ENCODE measurements around the gene PCDH9. TPM values are rescaled to one million over a fixed set of nuclear protein-coding genes. Genes with fewer than 3 reads are reported as not detected.
A peak's percentile ranks its signal among the peaks of the same experiment; 100 is the strongest.

PCDH9 gene
- total RNA-seq, 1 donor from 2014 or later: 29.7 TPM

GRCh38 chr13:66345518-66345810 is 884.7 kb downstream of the PCDH9 start:
- Mint-ChIP-seq H3K36me3 (peaks cover 1% of the 10 kb centered on the region), H3K27me3 (ENCODE audit: low read depth) (no peaks in the 10 kb centered on the region), H3K4me3 (no peak overlapping the region), H3K27ac (peak overlapping the region; percentile 72), H3K9me3 (peaks cover 5% of the 10 kb centered on the region), H3K4me1 (peaks cover 58% of the 10 kb centered on the region)
- TF ChIP-seq CTCF (IDR thresholded peaks at IDR 0.05; ENCODE audit: unreplicated experiment): no peak
- DNase-seq (ENCODE audit: low spot score in 2 of 2, unreplicated experiment in 2 of 2): no peak

GRCh38 chr13:66344805-66345517 is 885.2 kb downstream of the PCDH9 start:
- no peaks in the 10 kb centered on the region for H3K36me3 Mint-ChIP-seq
- no peaks in the 10 kb centered on the region for H3K27me3 Mint-ChIP-seq (ENCODE audit: low read depth)
- DNase-seq (ENCODE audit: low spot score in 2 of 2, unreplicated experiment in 2 of 2): no peak
- H3K9me3 Mint-ChIP-seq: peaks cover under 1% of the 10 kb centered on the region
- H3K27ac Mint-ChIP-seq: peak overlapping the region; percentile 72
- H3K4me3 Mint-ChIP-seq: no peak overlapping the region
- peaks cover 53% of the 10 kb centered on the region for H3K4me1 Mint-ChIP-seq
- no peak for TF ChIP-seq CTCF (IDR thresholded peaks at IDR 0.05; ENCODE audit: unreplicated experiment)

GRCh38 chr13:66343224-66343828 is 886.8 kb downstream of the PCDH9 start:
- Mint-ChIP-seq H3K27ac (no peak overlapping the region), H3K4me1 (peaks cover 51% of the 10 kb centered on the region), H3K36me3 (no peaks in the 10 kb centered on the region), H3K4me3 (no peak overlapping the region), H3K27me3 (ENCODE audit: low read depth) (no peaks in the 10 kb centered on the region), H3K9me3 (no peaks in the 10 kb centered on the region)
- no peak for TF ChIP-seq CTCF (IDR thresholded peaks at IDR 0.05; ENCODE audit: unreplicated experiment)
- no peak for DNase-seq (ENCODE audit: low spot score in 2 of 2, unreplicated experiment in 2 of 2)

- H3K4me1 Mint-ChIP-seq: peaks cover 41% of the 10 kb centered on the region
- H3K9me3 Mint-ChIP-seq: no peaks in the 10 kb centered on the region
- H3K36me3 Mint-ChIP-seq: no peaks in the 10 kb centered on the region
Observed at GRCh38 chr13:66341635-66342377, 888.3 kb downstream of the PCDH9 start.

GRCh38 chr13:66339214-66339613 is 890.9 kb downstream of the PCDH9 start:
- Mint-ChIP-seq H3K4me1 (peaks cover 28% of the 10 kb centered on the region), H3K4me3 (no peak overlapping the region), H3K27ac (no peak overlapping the region), H3K27me3 (ENCODE audit: low read depth) (no peaks in the 10 kb centered on the region), H3K9me3 (no peaks in the 10 kb centered on the region), H3K36me3 (no peaks in the 10 kb centered on the region)
- DNase-seq (ENCODE audit: low spot score in 2 of 2, unreplicated experiment in 2 of 2): no peak
- TF ChIP-seq CTCF (IDR thresholded peaks at IDR 0.05; ENCODE audit: unreplicated experiment): no peak

More at GRCh38 chr13:66341635-66342377, 888.3 kb downstream of the PCDH9 start:
- H3K27me3 Mint-ChIP-seq (ENCODE audit: low read depth): no peaks in the 10 kb centered on the region
- H3K27ac Mint-ChIP-seq: no peak overlapping the region
- TF ChIP-seq CTCF (IDR thresholded peaks at IDR 0.05; ENCODE audit: unreplicated experiment): no peak
- no peak overlapping the region for H3K4me3 Mint-ChIP-seq
- no peak for DNase-seq (ENCODE audit: low spot score in 2 of 2, unreplicated experiment in 2 of 2)
